ENCODE data around the gene RAB40C. TPM values are rescaled to one million over a fixed set of nuclear protein-coding genes. Genes with fewer than 3 reads are reported as not detected.
A peak's percentile ranks its signal among the peaks of the same experiment; 100 is the strongest.

The RAB40C gene
- total RNA-seq, 1 donor from 2014 or later = 6.0 TPM

DNA sequence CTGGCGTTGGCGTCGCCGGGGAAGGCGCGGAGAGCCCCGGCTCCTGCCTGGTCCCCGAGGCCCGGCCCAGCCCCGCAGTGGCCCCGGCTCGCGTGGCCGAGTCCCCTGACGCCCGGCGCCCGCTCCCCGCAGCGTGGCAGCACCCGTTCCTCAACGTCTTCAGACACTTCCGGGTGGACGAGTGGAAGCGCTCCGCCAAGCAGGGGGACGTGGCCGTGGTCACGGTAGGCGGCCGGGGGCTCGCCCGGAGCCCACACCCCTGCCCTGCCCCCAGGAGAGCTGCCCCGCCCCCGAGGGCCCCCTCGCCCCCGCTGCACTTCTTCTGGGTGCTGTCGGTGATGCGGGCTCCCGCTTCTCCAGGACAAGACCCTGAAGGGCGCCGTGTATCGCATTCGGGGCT, 59.8 kb downstream of the RAB40C start:
- Histone ChIP-seq H3K4me2 (peak overlapping the region; percentile 92), H3F3A (ENCODE audit: low read depth) (peaks cover 9% of the 10 kb centered on the region), H3K79me2 (ENCODE audit: low read depth) (no peaks in the 10 kb centered on the region), H3K9me3 (ENCODE audit: low read depth) (no peaks in the 10 kb centered on the region), H3K36me3 (no peaks in the 10 kb centered on the region), H3K27ac (no peak overlapping the region), H2AFZ (replicated peaks) (peak overlapping the region; percentile 16), H4K20me1 (ENCODE audit: low read depth) (peaks cover 8% of the 10 kb centered on the region), H3K9ac (peak overlapping the region; percentile 48), H3K27me3 (no peaks in the 10 kb centered on the region), H3K4me1 (peaks cover 5% of the 10 kb centered on the region), H3K4me3 (peak overlapping the region; percentile 81)
- Mint-ChIP-seq H3K36me3 (no peaks in the 10 kb centered on the region), H3K4me3 (peak overlapping the region; percentile 83), H3K27me3 (ENCODE audit: insufficient read depth, low read depth) (no peaks in the 10 kb centered on the region), H3K27ac (no peak overlapping the region), H3K9me3 (no peaks in the 10 kb centered on the region), H3K4me1 (peaks cover 6% of the 10 kb centered on the region)
- no peak for DNase-seq (ENCODE audit: low spot score)
- TF ChIP-seq EZH2phosphoT487 (IDR thresholded peaks at IDR 0.05) = no peak
- no peak for TF ChIP-seq EZH2 (IDR thresholded peaks at IDR 0.05)
- TF ChIP-seq, protein P1, sequence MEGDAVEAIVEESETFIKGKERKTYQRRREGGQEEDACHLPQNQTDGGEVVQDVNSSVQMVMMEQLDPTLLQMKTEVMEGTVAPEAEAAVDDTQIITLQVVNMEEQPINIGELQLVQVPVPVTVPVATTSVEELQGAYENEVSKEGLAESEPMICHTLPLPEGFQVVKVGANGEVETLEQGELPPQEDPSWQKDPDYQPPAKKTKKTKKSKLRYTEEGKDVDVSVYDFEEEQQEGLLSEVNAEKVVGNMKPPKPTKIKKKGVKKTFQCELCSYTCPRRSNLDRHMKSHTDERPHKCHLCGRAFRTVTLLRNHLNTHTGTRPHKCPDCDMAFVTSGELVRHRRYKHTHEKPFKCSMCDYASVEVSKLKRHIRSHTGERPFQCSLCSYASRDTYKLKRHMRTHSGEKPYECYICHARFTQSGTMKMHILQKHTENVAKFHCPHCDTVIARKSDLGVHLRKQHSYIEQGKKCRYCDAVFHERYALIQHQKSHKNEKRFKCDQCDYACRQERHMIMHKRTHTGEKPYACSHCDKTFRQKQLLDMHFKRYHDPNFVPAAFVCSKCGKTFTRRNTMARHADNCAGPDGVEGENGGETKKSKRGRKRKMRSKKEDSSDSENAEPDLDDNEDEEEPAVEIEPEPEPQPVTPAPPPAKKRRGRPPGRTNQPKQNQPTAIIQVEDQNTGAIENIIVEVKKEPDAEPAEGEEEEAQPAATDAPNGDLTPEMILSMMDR (IDR thresholded peaks at IDR 0.05) = no peak

DNA sequence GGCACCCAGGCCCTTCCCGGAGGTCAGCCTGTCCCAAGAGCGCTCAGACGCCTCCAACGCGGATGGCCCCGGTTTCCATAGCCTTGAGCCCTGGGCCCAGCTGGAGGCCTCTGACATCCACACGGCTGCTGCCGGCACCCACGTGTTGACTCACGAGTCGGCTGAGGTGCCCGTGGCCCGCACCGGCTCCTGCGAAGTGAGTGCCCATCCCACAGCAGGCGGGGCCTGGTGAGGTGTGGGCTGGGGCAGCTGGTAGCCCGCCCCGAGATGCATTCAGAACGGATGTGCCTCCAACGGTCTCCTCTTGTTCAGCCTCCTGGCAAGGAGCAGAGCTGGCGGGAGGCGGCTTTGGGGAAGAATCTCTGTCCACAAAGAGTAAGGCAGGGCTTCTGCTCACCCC, 62.0 kb downstream of the RAB40C start:
- H3K4me1 Mint-ChIP-seq = peaks cover 3% of the 10 kb centered on the region
- TF ChIP-seq EZH2 (IDR thresholded peaks at IDR 0.05) (no peak), EZH2phosphoT487 (IDR thresholded peaks at IDR 0.05) (no peak)
- TF ChIP-seq, protein P1 (IDR thresholded peaks at IDR 0.05) = no peak

DNA sequence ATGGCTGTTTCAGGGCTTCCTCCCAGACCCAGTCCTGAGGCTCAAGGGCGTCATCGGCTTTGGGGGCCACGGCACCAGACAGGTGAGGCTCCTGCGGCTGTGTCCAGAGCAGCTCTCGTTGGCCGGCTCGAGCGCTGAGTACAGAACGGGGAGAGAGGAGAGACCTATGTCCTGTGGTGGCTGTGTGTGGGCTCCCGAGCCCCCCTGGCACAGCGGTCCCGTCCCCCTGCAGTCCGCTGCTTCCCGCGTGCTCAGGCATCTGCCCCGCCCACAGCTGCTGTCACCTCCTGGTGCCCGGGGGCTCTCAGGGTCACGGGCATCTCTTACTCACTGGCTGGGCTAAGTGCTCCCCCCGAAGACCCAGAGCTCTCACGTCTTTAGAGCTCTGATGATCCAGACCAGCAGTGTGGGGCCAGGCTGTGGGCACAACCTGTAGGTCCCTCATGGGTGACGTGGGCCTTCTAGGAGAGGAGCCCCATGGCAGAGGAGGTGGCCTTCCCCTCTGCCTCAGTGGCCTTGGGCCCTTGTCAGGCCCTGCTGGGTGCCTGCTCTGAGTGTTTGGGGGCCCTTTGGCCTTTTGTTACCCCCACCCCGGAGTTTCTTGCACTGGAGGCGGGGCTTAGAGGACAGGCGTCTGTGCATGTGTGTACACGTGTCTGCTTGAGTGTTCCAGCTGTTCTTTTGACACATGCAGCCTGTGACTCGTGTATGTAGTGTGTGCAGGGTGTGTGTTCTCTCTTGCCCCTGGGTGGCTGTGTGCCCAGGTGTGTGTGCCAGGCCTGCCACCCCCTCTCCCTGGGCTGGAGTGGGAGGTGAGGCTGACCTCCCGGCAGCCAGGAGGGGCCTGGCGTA, 62.8 kb downstream of the RAB40C start:
- Histone ChIP-seq H3K4me3 (no peak overlapping the region), H3K27ac (no peak overlapping the region), H4K20me1 (ENCODE audit: low read depth) (peaks cover 5% of the 10 kb centered on the region), H3F3A (ENCODE audit: low read depth) (peaks cover 9% of the 10 kb centered on the region), H3K9me3 (ENCODE audit: low read depth) (no peaks in the 10 kb centered on the region), H3K79me2 (ENCODE audit: low read depth) (no peaks in the 10 kb centered on the region), H3K36me3 (no peaks in the 10 kb centered on the region), H2AFZ (replicated peaks) (no peak overlapping the region), H3K27me3 (no peaks in the 10 kb centered on the region), H3K9ac (no peak overlapping the region), H3K4me2 (no peak overlapping the region), H3K4me1 (peaks cover 5% of the 10 kb centered on the region)
- DNase-seq (ENCODE audit: low spot score) = no peak
- TF ChIP-seq EZH2phosphoT487 (IDR thresholded peaks at IDR 0.05) (no peak), EZH2 (IDR thresholded peaks at IDR 0.05) (no peak)
- TF ChIP-seq, protein P1 (IDR thresholded peaks at IDR 0.05) = no peak
- peak overlapping the region; percentile 35 for H3K4me3 Mint-ChIP-seq
- H3K9me3 Mint-ChIP-seq = no peaks in the 10 kb centered on the region
- no peak overlapping the region for H3K27ac Mint-ChIP-seq
- no peaks in the 10 kb centered on the region for H3K36me3 Mint-ChIP-seq
- H3K4me1 Mint-ChIP-seq = peaks cover 3% of the 10 kb centered on the region
- no peaks in the 10 kb centered on the region for H3K27me3 Mint-ChIP-seq (ENCODE audit: insufficient read depth, low read depth)

More for the DNA sequence above, 62.0 kb downstream of the RAB40C start:
- H3K36me3 Mint-ChIP-seq = no peaks in the 10 kb centered on the region
- H3K27me3 ChIP-seq = no peaks in the 10 kb centered on the region
- peak overlapping the region; percentile 27 for H3K4me3 Mint-ChIP-seq
- no peak overlapping the region for H3K27ac Mint-ChIP-seq
- no peaks in the 10 kb centered on the region for H3K9me3 Mint-ChIP-seq
- peaks cover 5% of the 10 kb centered on the region for H3K4me1 ChIP-seq
- H3K4me2 ChIP-seq = no peak overlapping the region
- H4K20me1 ChIP-seq (ENCODE audit: low read depth) = peaks cover 8% of the 10 kb centered on the region
- DNase-seq (ENCODE audit: low spot score) = no peak
- H3F3A ChIP-seq (ENCODE audit: low read depth) = peaks cover 9% of the 10 kb centered on the region
- H3K4me3 ChIP-seq = no peak overlapping the region
- no peak overlapping the region for H3K27ac ChIP-seq
- no peak overlapping the region for H2AFZ ChIP-seq (replicated peaks)
- H3K9me3 ChIP-seq (ENCODE audit: low read depth) = no peaks in the 10 kb centered on the region
- no peak overlapping the region for H3K9ac ChIP-seq
- no peaks in the 10 kb centered on the region for H3K36me3 ChIP-seq
- no peaks in the 10 kb centered on the region for H3K79me2 ChIP-seq (ENCODE audit: low read depth)
- no peaks in the 10 kb centered on the region for H3K27me3 Mint-ChIP-seq (ENCODE audit: insufficient read depth, low read depth)

Data from neural progenitor cell (in vitro differentiated cells).